OCI-LY3 (cell line): ENCODE results near the gene NOG.

Experiments used
- H2AFZ ChIP-seq: fragments of 200-600, 300-600 bp; shearing (Covaris generic); 2 replicates; pipeline ENCODE4 v1.6.0; 2014; ENCODE audit warnings: antibody characterized with exemption, low read depth, low read length
- H3K27ac ChIP-seq: fragments of 200-600, 300-600 bp; sonication (generic); 2 replicates; pipeline ENCODE4 v1.5.1; 2014; ENCODE audit warnings: mild to moderate bottlenecking, low read length, moderate library complexity, mixed read lengths
- H3K27me3 ChIP-seq: fragments of 200-600, 300-600 bp; sonication (generic); 2 replicates; pipeline ENCODE4 v1.6.1; 2014; ENCODE audit warnings: low read depth, low read length, mixed read lengths
- H3K36me3 ChIP-seq: fragments of 200-600, 300-600 bp; sonication (generic); replicated peaks from 2 replicates; pipeline ENCODE3; 2014; ENCODE audit warnings: low read depth, low read length, mixed read lengths
- H3K4me1 ChIP-seq: fragments of 300-600, 200-600 bp; sonication (generic); 2 replicates; pipeline ENCODE4 v1.6.1; 2014; ENCODE audit warnings: low read length, mixed read lengths
- H3K4me2 ChIP-seq: fragments of 200-600, 300-600 bp; sonication (generic); 2 replicates; pipeline ENCODE4 v1.6.1; 2014; ENCODE audit warnings: low read length, mixed read lengths
- H3K4me3 ChIP-seq: fragments of 300-600, 200-600 bp; sonication (generic); 2 replicates; pipeline ENCODE4 v1.5.1; 2014; ENCODE audit warnings: antibody characterized with exemption, mild to moderate bottlenecking, low read length, moderate library complexity
- H3K79me2 ChIP-seq: fragments of 300-600, 200-600 bp; shearing (Covaris generic); 2 replicates; pipeline ENCODE4 v1.6.1; 2014; ENCODE audit warnings: mild to moderate bottlenecking, low read length, mixed read lengths
- H3K9ac ChIP-seq: fragments of 300-600, 200-600 bp; shearing (Covaris generic); 2 replicates; pipeline ENCODE4 v1.6.0; 2014; ENCODE audit warnings: mild to moderate bottlenecking, low read length, moderate library complexity
- H3K9me3 ChIP-seq: fragments of 200-600, 300-600 bp; shearing (Covaris generic); 2 replicates; pipeline ENCODE4 v1.6.1; 2014; ENCODE audit warnings: low read length, mixed read lengths; ENCODE audit not compliant: insufficient read depth
- H4K20me1 ChIP-seq: fragments of 200-600, 300-600 bp; sonication (generic); 2 replicates; pipeline ENCODE4 v1.6.1; 2016; ENCODE audit warnings: low read length, mixed read lengths; ENCODE audit not compliant: insufficient read depth
- CTCF ChIP-seq: fragments of 200-600, 300-600 bp; sonication (generic); IDR thresholded peaks from 2 replicates; pipeline ENCODE4 v1.5.1; 2014; ENCODE audit warnings: antibody characterized with exemption, low read length, low read depth
- EZH2phosphoT487 ChIP-seq: fragments of 200-600 bp; shearing (Covaris generic); IDR thresholded peaks from 2 replicates; pipeline ENCODE4 v1.6.1; 2018; ENCODE audit warnings: antibody characterized with exemption, mixed run types, low read depth

NOG gene

DNA sequence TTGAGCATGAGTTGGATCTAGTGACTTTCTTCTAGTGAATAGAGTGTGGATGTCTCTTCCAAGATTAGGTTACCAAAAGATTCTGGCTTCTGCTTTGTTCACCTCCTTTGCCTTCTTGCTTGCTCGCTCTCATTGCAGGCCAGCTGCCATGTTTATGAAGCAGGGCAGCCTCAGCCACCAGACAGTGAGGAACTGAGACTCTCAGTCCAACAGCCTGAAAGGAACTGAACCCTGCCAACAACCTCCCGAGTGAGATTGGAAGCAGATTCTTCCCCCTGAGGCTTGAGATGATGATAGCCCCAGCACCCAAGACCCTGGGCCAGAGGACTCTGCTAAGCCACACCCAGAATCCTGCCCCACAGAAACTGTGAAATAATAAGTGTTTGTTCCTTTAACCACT lies 48.4 kb downstream of the NOG start:
- Histone ChIP-seq H2AFZ (peak overlapping the region; percentile 22; the same call in 1 of the 2 replicates), H3K79me2 (no peaks in the 10 kb centered on the region), H3K9me3 (no peaks in the 10 kb centered on the region), H3K9ac (no peak overlapping the region), H3K27ac (no peak overlapping the region), H4K20me1 (no peaks in the 10 kb centered on the region), H3K36me3 (no peaks in the 10 kb centered on the region), H3K27me3 (peaks cover 6% of the 10 kb centered on the region; the same call in 1 of the 2 replicates), H3K4me3 (peak overlapping the region; percentile 6), H3K4me2 (peak overlapping the region; percentile 54), H3K4me1 (peaks cover 13% of the 10 kb centered on the region)
- TF ChIP-seq CTCF, result no peak

- H3K27me3 ChIP-seq, result peaks cover 6% of the 10 kb centered on the region
- H2AFZ ChIP-seq, result no peak overlapping the region
- H3K9ac ChIP-seq, result no peak overlapping the region
- H4K20me1 ChIP-seq, result no peaks in the 10 kb centered on the region
- H3K36me3 ChIP-seq, result no peaks in the 10 kb centered on the region
- no peak overlapping the region for H3K27ac ChIP-seq
- H3K9me3 ChIP-seq, result no peaks in the 10 kb centered on the region
- peaks cover 13% of the 10 kb centered on the region for H3K4me1 ChIP-seq
- peak overlapping the region; percentile 54 for H3K4me2 ChIP-seq
- TF ChIP-seq EZH2phosphoT487, result no peak
- no peak for TF ChIP-seq CTCF
- no peaks in the 10 kb centered on the region for H3K79me2 ChIP-seq
- peak overlapping the region; percentile 6; the same call in 1 of the 2 replicates for H3K4me3 ChIP-seq
These were observed 48.9 kb downstream of the NOG start for GRCh38 chr17:56642424-56642823.
